H9 (cell line): ENCODE results near the gene AP1S1. TPM values are rescaled to one million over a fixed set of nuclear protein-coding genes. Genes with fewer than 3 reads are reported as not detected.

Experiments
- DNase-seq: peaks from one replicate; pipeline ENCODE4 v3.0.0-alpha.2; 2017
- H2AFZ ChIP-seq: one replicate; pipeline ENCODE4 v1.6.1; 2013; ENCODE audit warnings: mild to moderate bottlenecking, low read length, control low read depth, moderate library complexity
- H2AK5ac ChIP-seq: 2 replicates; pipeline ENCODE4 v1.6.1; 2013; ENCODE audit warnings: low read length, control low read depth, mixed read lengths; ENCODE audit not compliant: insufficient read length
- H2BK120ac ChIP-seq: one replicate; pipeline ENCODE4 v1.6.1; 2013; ENCODE audit warnings: low read depth, mild to moderate bottlenecking, low read length, control low read depth, inconsistent platforms; ENCODE audit not compliant: poor library complexity, severe bottlenecking
- H2BK12ac ChIP-seq: 2 replicates; pipeline ENCODE4 v1.6.1; 2013; ENCODE audit warnings: low read length, control low read depth, mixed read lengths, low read depth; ENCODE audit not compliant: insufficient read length
- H2BK15ac ChIP-seq: 2 replicates; pipeline ENCODE4 v1.6.1; 2013; ENCODE audit warnings: low read depth, low read length, control low read depth
- H2BK20ac ChIP-seq: one replicate; pipeline ENCODE4 v1.6.1; 2013; ENCODE audit warnings: low read depth, mild to moderate bottlenecking, low read length, control low read depth, inconsistent platforms; ENCODE audit not compliant: poor library complexity, severe bottlenecking
- H2BK5ac ChIP-seq: 2 replicates; pipeline ENCODE4 v1.6.1; 2013; ENCODE audit warnings: low read length, control low read depth, mixed read lengths; ENCODE audit not compliant: insufficient read length
- H3K14ac ChIP-seq: 2 replicates; pipeline ENCODE4 v1.6.1; 2013; ENCODE audit warnings: low read length, control low read depth; ENCODE audit not compliant: insufficient read depth
- H3K18ac ChIP-seq: 2 replicates; pipeline ENCODE4 v1.6.1; 2013; ENCODE audit warnings: low read depth, mild to moderate bottlenecking, mixed read lengths, low read length, control low read depth; ENCODE audit not compliant: insufficient read length
- H3K23ac ChIP-seq: 2 replicates; pipeline ENCODE4 v1.6.1; 2013; ENCODE audit warnings: low read length, control low read depth, mixed read lengths, low read depth; ENCODE audit not compliant: insufficient read length
- H3K23me2 ChIP-seq: 2 replicates; pipeline ENCODE4 v1.6.1; 2013; ENCODE audit warnings: low read depth, mild to moderate bottlenecking, mixed read lengths, low read length, control low read depth; ENCODE audit not compliant: insufficient read length, poor library complexity, severe bottlenecking
- H3K27ac ChIP-seq: 2 replicates; pipeline ENCODE4 v1.5.1; 2013; ENCODE audit warnings: low read length, control low read depth, mixed read lengths, low read depth; ENCODE audit not compliant: insufficient read length
- H3K27me3 ChIP-seq: 2 replicates; pipeline ENCODE4 v1.6.1; 2013; ENCODE audit warnings: low read length, control low read depth, inconsistent platforms; ENCODE audit not compliant: insufficient read depth
- H3K4ac ChIP-seq: 2 replicates; pipeline ENCODE4 v1.6.1; 2013; ENCODE audit warnings: low read depth, mild to moderate bottlenecking, control low read depth, inconsistent platforms, low read length, moderate library complexity
- H3K4me1 ChIP-seq: 2 replicates; pipeline ENCODE4 v1.6.1; 2013; ENCODE audit warnings: low read length, control low read depth, inconsistent platforms; ENCODE audit not compliant: insufficient read depth
- H3K4me2 ChIP-seq: 2 replicates; pipeline ENCODE4 v1.6.1; 2013; ENCODE audit warnings: low read length, control low read depth, mixed read lengths; ENCODE audit not compliant: insufficient read length, insufficient read depth
- H3K56ac ChIP-seq: 2 replicates; pipeline ENCODE4 v1.6.1; 2013; ENCODE audit warnings: low read depth, mild to moderate bottlenecking, mixed read lengths, low read length, control low read depth; ENCODE audit not compliant: insufficient read length
- H3K79me1 ChIP-seq: 2 replicates; pipeline ENCODE4 v1.6.1; 2013; ENCODE audit warnings: low read depth, mild to moderate bottlenecking, moderate library complexity, low read length, control low read depth, inconsistent platforms; ENCODE audit not compliant: insufficient read depth, poor library complexity, severe bottlenecking
- H3K79me2 ChIP-seq: 2 replicates; pipeline ENCODE4 v1.6.1; 2013; ENCODE audit warnings: low read length, control low read depth, inconsistent platforms; ENCODE audit not compliant: insufficient read depth
- H3K9ac ChIP-seq: 2 replicates; pipeline ENCODE4 v1.6.1; 2013; ENCODE audit warnings: low read length, control low read depth, mixed read lengths; ENCODE audit not compliant: insufficient read length; ENCODE audit errors: extremely low read depth
- H3K9me3 ChIP-seq: one replicate; pipeline ENCODE4 v1.6.1; 2013; ENCODE audit warnings: low read depth, low read length, inconsistent platforms; ENCODE audit not compliant: control insufficient read depth
- H3T11ph ChIP-seq: one replicate; pipeline ENCODE4 v1.6.1; 2013; ENCODE audit warnings: mild to moderate bottlenecking, low read length, control low read depth, inconsistent platforms
- H4K20me1 ChIP-seq: one replicate; pipeline ENCODE4 v1.6.1; 2013; ENCODE audit not compliant: control insufficient read depth, insufficient read length, insufficient read depth
- H4K5ac ChIP-seq: 2 replicates; pipeline ENCODE4 v1.6.1; 2013; ENCODE audit warnings: low read depth, mild to moderate bottlenecking, mixed read lengths, low read length, control low read depth; ENCODE audit not compliant: insufficient read length
- H4K8ac ChIP-seq: replicated peaks from 2 replicates; pipeline ENCODE4 v1.6.1; 2013; ENCODE audit warnings: low read length, control low read depth, mixed read lengths, low read depth; ENCODE audit not compliant: insufficient read length
- H4K91ac ChIP-seq: 2 replicates; pipeline ENCODE4 v1.6.1; 2013; ENCODE audit warnings: low read depth, mild to moderate bottlenecking, moderate library complexity, mixed read lengths, low read length, control low read depth; ENCODE audit not compliant: insufficient read length
- H3K27ac Mint-ChIP-seq, 3 experiments: 2 replicates in 2 of 3; 3 replicates in 1 of 3; pipeline ENCODE4 v1.8.0; 2020 to 2021; ENCODE audit warnings: mixed read lengths in 3 of 3, mild to moderate bottlenecking in 1 of 3, moderate library complexity in 1 of 3
- H3K27me3 Mint-ChIP-seq: 2 replicates; pipeline ENCODE4 v1.8.0; 2021; ENCODE audit warnings: low read depth, mild to moderate bottlenecking, moderate library complexity, mixed read lengths
- H3K36me3 Mint-ChIP-seq, 3 experiments: 2 replicates in 2 of 3; 3 replicates in 1 of 3; pipeline ENCODE4 v1.8.0; 2020 to 2021; ENCODE audit warnings: low read depth in 3 of 3, mixed read lengths in 3 of 3; ENCODE audit not compliant: insufficient read depth in 1 of 3
- H3K4me1 Mint-ChIP-seq, 2 experiments: 2 replicates each; pipeline ENCODE4 v1.8.0; 2020; ENCODE audit warnings: mixed read lengths in 2 of 2
- H3K4me3 Mint-ChIP-seq, 2 experiments: 2 replicates in 1 of 2; 3 replicates in 1 of 2; pipeline ENCODE4 v1.8.0; 2020 to 2021; ENCODE audit warnings: mild to moderate bottlenecking in 2 of 2, mixed read lengths in 2 of 2, moderate library complexity in 1 of 2
- H3K9me3 Mint-ChIP-seq, 2 experiments: 2 replicates in 1 of 2; 3 replicates in 1 of 2; pipeline ENCODE4 v1.8.0; 2020; ENCODE audit warnings: mild to moderate bottlenecking in 2 of 2, mixed read lengths in 2 of 2, moderate library complexity in 1 of 2
- WGBS: extraction: QIAGEN DNeasy Blood & Tissue Kit; methylation state at CpG from one replicate; pipeline ENCODE4 v1.1.7; 2013; ENCODE audit warnings: missing lambda C conversion rate, low lambda C conversion rate, mixed read lengths; ENCODE audit not compliant: insufficient read length; ENCODE audit errors: extremely low coverage; 5-methylcytosine and 5-hydroxymethylcytosine counted together
- total RNA-seq: library from RNA; stranded (reverse); gene quantifications from 2 replicates; pipeline ENCODE4 v1.2.1, GENCODE V29; 2021
- TF ChIP-seq, protein P1 (sequence below): fragments of 200-600 bp; sonication (generic); conservative IDR thresholded peaks from 3 replicates; pipeline ENCODE4 v1.8.0; 2021; ENCODE audit warnings: antibody characterized with exemption, mild to moderate bottlenecking

The AP1S1 gene
- total RNA-seq, 1 experiment from 2014 or later = 65.2 TPM

DNA sequence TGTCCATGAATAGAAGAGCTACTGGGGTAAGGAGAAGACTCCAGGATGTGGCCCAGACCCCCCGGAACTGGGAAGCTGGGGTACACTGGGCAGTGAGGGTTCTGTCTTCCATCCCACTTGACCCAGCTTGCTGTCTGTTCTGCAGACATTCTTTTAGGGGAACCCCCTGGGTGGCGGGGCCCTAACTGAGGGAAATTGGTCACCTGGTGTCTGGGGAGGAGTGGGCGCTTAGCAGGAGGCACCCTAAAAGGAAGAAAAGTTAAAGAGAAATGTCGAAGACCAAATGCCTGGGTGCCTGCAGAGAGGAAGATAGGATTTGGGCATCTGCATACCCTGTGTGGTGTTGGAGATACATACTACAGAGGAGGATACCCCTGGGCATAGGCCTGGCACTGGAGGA, 1.0 kb downstream of the AP1S1 start:
- Histone ChIP-seq H3K14ac (no peak overlapping the region), H3K4me2 (peak overlapping the region; percentile 64), H3K79me1 (no peaks in the 10 kb centered on the region), H4K91ac (no peak overlapping the region), H3K4me1 (no peaks in the 10 kb centered on the region; the same call in 1 of the 2 replicates), H3K4ac (no peak overlapping the region), H4K5ac (no peak overlapping the region), H3K9me3 (no peaks in the 10 kb centered on the region), H3K23ac (no peak overlapping the region), H3T11ph (no peak overlapping the region), H4K8ac (no peak overlapping the region), H3K9ac (no peak overlapping the region), H2BK12ac (no peak overlapping the region), H3K27me3 (no peaks in the 10 kb centered on the region; the same call in 1 of the 2 replicates), H3K27ac (no peak overlapping the region), H3K18ac (no peak overlapping the region), H2AK5ac (no peak overlapping the region), H3K56ac (no peak overlapping the region), H2BK20ac (no peak overlapping the region), H3K23me2 (peaks cover 6% of the 10 kb centered on the region), H4K20me1 (no peaks in the 10 kb centered on the region), H2BK5ac (no peak overlapping the region), H2AFZ (no peak overlapping the region), H2BK120ac (no peak overlapping the region), H3K79me2 (no peaks in the 10 kb centered on the region), H2BK15ac (no peak overlapping the region)
- peak overlapping the region; percentile 74 to 89 for H3K4me3 Mint-ChIP-seq
- H3K27me3 Mint-ChIP-seq = peaks cover 11% of the 10 kb centered on the region
- H3K4me1 Mint-ChIP-seq = peaks cover 30 to 42% of the 10 kb centered on the region in 2 experiments
- no peak for DNase-seq
- TF ChIP-seq, protein P1, sequence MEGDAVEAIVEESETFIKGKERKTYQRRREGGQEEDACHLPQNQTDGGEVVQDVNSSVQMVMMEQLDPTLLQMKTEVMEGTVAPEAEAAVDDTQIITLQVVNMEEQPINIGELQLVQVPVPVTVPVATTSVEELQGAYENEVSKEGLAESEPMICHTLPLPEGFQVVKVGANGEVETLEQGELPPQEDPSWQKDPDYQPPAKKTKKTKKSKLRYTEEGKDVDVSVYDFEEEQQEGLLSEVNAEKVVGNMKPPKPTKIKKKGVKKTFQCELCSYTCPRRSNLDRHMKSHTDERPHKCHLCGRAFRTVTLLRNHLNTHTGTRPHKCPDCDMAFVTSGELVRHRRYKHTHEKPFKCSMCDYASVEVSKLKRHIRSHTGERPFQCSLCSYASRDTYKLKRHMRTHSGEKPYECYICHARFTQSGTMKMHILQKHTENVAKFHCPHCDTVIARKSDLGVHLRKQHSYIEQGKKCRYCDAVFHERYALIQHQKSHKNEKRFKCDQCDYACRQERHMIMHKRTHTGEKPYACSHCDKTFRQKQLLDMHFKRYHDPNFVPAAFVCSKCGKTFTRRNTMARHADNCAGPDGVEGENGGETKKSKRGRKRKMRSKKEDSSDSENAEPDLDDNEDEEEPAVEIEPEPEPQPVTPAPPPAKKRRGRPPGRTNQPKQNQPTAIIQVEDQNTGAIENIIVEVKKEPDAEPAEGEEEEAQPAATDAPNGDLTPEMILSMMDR = no peak
- peak overlapping the region in 2 of 3 experiments; percentile 17 to 85; a peak in 2 of 7 replicates for H3K27ac Mint-ChIP-seq
- peaks cover 2 to 8% of the 10 kb centered on the region in 2 experiments; a peak in 4 of 5 replicates for H3K9me3 Mint-ChIP-seq
- peaks cover 0 to 28% (median 24%) of the 10 kb centered on the region in 3 experiments; a peak in 4 of 7 replicates for H3K36me3 Mint-ChIP-seq
- WGBS = no CpG with 5 or more reads among the region's 4 CpGs
